SK-N-SH (cell line): ENCODE results near the gene GALNT11. TPM values are rescaled to one million over a fixed set of nuclear protein-coding genes. Genes with fewer than 3 reads are reported as not detected.

Experiments used
- CTCF ChIA-PET: fragments of 300-600, 350-600 bp; formaldehyde crosslinking; extraction: SDS; loops from one replicate; lab custom pipeline; 2021; lab: Yijun Ruan, JAX
- POLR2A ChIA-PET: fragments of 350-600 bp; sonication (Branson Sonifier 250); formaldehyde crosslinking; extraction: SDS; loops from one replicate; lab custom pipeline; 2020; ENCODE audit warnings: antibody characterized with exemption, inconsistent platforms; lab: Yijun Ruan, JAX
- DNase-seq: peaks from one replicate; pipeline ENCODE4 v3.0.0; 2012
- H2AFZ ChIP-seq: fragments of 200-600 bp; sonication (generic); 2 replicates; pipeline ENCODE4 v1.8.1; 2016; ENCODE audit warnings: antibody characterized with exemption, mild to moderate bottlenecking, low read depth
- H3F3A ChIP-seq: fragments of 200-600 bp; sonication (generic); replicated peaks from 2 replicates; pipeline ENCODE3; 2016; ENCODE audit warnings: antibody characterized with exemption, mild to moderate bottlenecking; ENCODE audit not compliant: insufficient read depth
- H3K27ac ChIP-seq, 2 experiments: fragments of 200-500 bp in 1 of 2; fragments of 200-600 bp in 1 of 2; sonication (Bioruptor generic) in 1 of 2; sonication (generic), shearing (Covaris generic) in 1 of 2; 2 replicates each; pipeline versions ENCODE4 v1.5.1 to v1.6.1; 2014 to 2016; ENCODE audit warnings: low read depth in 2 of 2, inconsistent platforms in 1 of 2, low read length in 1 of 2, mild to moderate bottlenecking in 1 of 2, mixed read lengths in 1 of 2
- H3K27me3 ChIP-seq: fragments of 200-600 bp; sonication (generic), shearing (Covaris generic); 2 replicates; pipeline ENCODE4 v1.6.1; 2016; ENCODE audit warnings: mixed run types; ENCODE audit not compliant: insufficient read depth
- H3K36me3 ChIP-seq, 2 experiments: fragments of 200-500 bp in 1 of 2; fragments of 200-600 bp in 1 of 2; sonication (Bioruptor generic) in 1 of 2; sonication (generic) in 1 of 2; replicated peaks in 1 of 2; 2 replicates each; pipeline versions ENCODE3 to v1.5.1; 2014 to 2016; ENCODE audit warnings: low read length in 1 of 2, mild to moderate bottlenecking in 1 of 2; ENCODE audit not compliant: insufficient read depth in 2 of 2, control insufficient read depth in 1 of 2
- H3K4me1 ChIP-seq, 2 experiments: fragments of 200-500 bp in 1 of 2; fragments of 200-600 bp in 1 of 2; sonication (Bioruptor generic) in 1 of 2; sonication (generic), shearing (Covaris generic) in 1 of 2; 2 replicates each; pipeline versions ENCODE4 v1.5.1 to v1.6.1; 2014 to 2016; ENCODE audit warnings: low read depth in 1 of 2, low read length in 1 of 2, mixed run types in 1 of 2; ENCODE audit not compliant: insufficient read depth in 2 of 2, control insufficient read depth in 1 of 2
- H3K4me2 ChIP-seq: fragments of 200-600 bp; sonication (generic), shearing (Covaris generic); 2 replicates; pipeline ENCODE4 v1.6.1; 2017; ENCODE audit warnings: mixed run types
- H3K4me3 ChIP-seq, 2 experiments: fragments of 200-500 bp in 1 of 2; fragments of 200-600 bp in 1 of 2; sonication (Bioruptor generic) in 1 of 2; sonication (generic), shearing (Covaris generic) in 1 of 2; 2 replicates each; pipeline versions ENCODE4 v1.5.1 to v1.8.1; 2014 to 2016; ENCODE audit warnings: low read depth in 2 of 2, inconsistent platforms in 1 of 2, low read length in 1 of 2, mild to moderate bottlenecking in 1 of 2, mixed read lengths in 1 of 2, moderate library complexity in 1 of 2
- H3K79me2 ChIP-seq: fragments of 200-600 bp; sonication (generic); 2 replicates; pipeline ENCODE4 v1.8.1; 2017; ENCODE audit warnings: mild to moderate bottlenecking; ENCODE audit not compliant: insufficient read depth
- H3K9ac ChIP-seq: fragments of 200-600 bp; sonication (generic); 2 replicates; pipeline ENCODE4 v1.6.1; 2017; ENCODE audit warnings: mixed run types
- H3K9me2 ChIP-seq: fragments of 200-600 bp; sonication (generic); 2 replicates; pipeline ENCODE4 v1.6.1; 2017; ENCODE audit warnings: mixed run types
- H3K9me3 ChIP-seq: fragments of 200-600 bp; sonication (generic); 2 replicates; pipeline ENCODE4 v1.6.1; 2017; ENCODE audit warnings: mixed run types, mild to moderate bottlenecking, moderate library complexity
- H4K20me1 ChIP-seq: fragments of 200-600 bp; sonication (generic); 2 replicates; pipeline ENCODE4 v1.6.1; 2017; ENCODE audit warnings: mild to moderate bottlenecking, mixed run types; ENCODE audit not compliant: insufficient read depth
- CHD2 ChIP-seq: fragments of 150-350 bp; IDR thresholded peaks from 2 replicates; pipeline ENCODE4 v1.6.1; 2018; ENCODE audit warnings: low read length; ENCODE audit not compliant: partially characterized antibody
- FOSL2 ChIP-seq: IDR thresholded peaks from 2 replicates; pipeline ENCODE4 v1.4.0; 2012; ENCODE audit warnings: low read depth, mild to moderate bottlenecking, moderate library complexity, borderline replicate concordance
- IRF3 ChIP-seq: fragments of 150-350 bp; IDR thresholded peaks from 2 replicates; pipeline ENCODE4 v1.6.1; 2016; ENCODE audit warnings: mild to moderate bottlenecking, low read depth, low read length
- MXI1 ChIP-seq: IDR thresholded peaks from 2 replicates; pipeline ENCODE4 v1.6.1; 2012; ENCODE audit warnings: mild to moderate bottlenecking, low read depth, low read length, improper control_type of control experiment
- REST ChIP-seq: IDR thresholded peaks from 2 replicates; pipeline ENCODE4 v1.6.1; 2012; ENCODE audit warnings: mild to moderate bottlenecking, low read depth, low read length, moderate library complexity
- RFX5 ChIP-seq: IDR thresholded peaks from 2 replicates; pipeline ENCODE4 v1.6.1; 2012; ENCODE audit warnings: mild to moderate bottlenecking, improper control_type of control experiment, low read length
- RXRA ChIP-seq: IDR thresholded peaks from 2 replicates; pipeline ENCODE4 v1.4.0; 2012; ENCODE audit warnings: low read depth, mild to moderate bottlenecking, borderline replicate concordance
- YY1 ChIP-seq: IDR thresholded peaks from 2 replicates; pipeline ENCODE4 v1.4.0; 2012; ENCODE audit warnings: low read depth, mild to moderate bottlenecking
- WGBS: methylation state at CpG from one replicate; pipeline ENCODE4 v1.1.6; 2017; ENCODE audit warnings: low lambda C conversion rate; 5-methylcytosine and 5-hydroxymethylcytosine counted together
- polyA plus RNA-seq, 3 experiments: library from polyadenylated mRNA; depleted of rRNA; stranded (reverse); fragments of >200 nt; gene quantifications; 2 replicates each; pipeline ENCODE4 v1.2.3, GENCODE V29; 2012
- TF ChIP-seq, protein P1 (sequence below): fragments of 200-600 bp; sonication (generic); IDR thresholded peaks from 2 replicates; pipeline ENCODE4 v1.6.1; 2017; ENCODE audit warnings: antibody characterized with exemption, mild to moderate bottlenecking, moderate library complexity

GALNT11 gene
- polyA plus RNA-seq, 1 of the 3 experiments (the other 2 are of a cell fraction) = 70.0 TPM

DNA sequence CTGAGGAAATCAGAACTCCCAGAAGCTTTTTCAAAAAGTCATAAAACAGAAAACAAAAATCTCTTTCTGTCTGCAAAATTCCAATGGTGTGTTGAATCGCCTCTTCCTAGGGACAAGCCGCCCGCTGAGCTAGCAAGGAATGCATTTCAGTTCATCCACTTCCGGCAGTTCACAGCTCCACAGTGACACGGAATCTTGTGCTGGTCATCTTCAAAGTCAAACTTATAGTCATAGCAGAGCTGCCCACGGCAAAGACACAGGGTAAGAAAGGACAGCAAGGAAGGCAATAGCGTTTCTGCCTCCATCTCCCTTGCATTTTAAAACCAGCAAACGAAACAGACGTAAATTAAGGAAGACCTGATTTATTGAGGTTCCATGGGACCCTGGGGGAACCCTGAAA lies 111.2 kb downstream of the GALNT11 start:
- POLR2A ChIA-PET = no interaction called here
- Histone ChIP-seq H3K36me3 (peaks cover 69 to 75% of the 10 kb centered on the region in 2 experiments), H3K27ac (no peak overlapping the region), H2AFZ (no peak overlapping the region), H4K20me1 (no peaks in the 10 kb centered on the region; the same call in 1 of the 2 replicates), H3K4me1 (peaks cover 0 to 5% of the 10 kb centered on the region in 2 experiments; a peak in 1 of 4 replicates), H3K4me2 (no peak overlapping the region), H3K4me3 (no peak overlapping the region), H3K27me3 (no peaks in the 10 kb centered on the region), H3K9me3 (no peaks in the 10 kb centered on the region), H3F3A (peaks cover 9% of the 10 kb centered on the region), H3K9me2 (no peaks in the 10 kb centered on the region), H3K79me2 (no peaks in the 10 kb centered on the region), H3K9ac (no peak overlapping the region)
- TF ChIP-seq IRF3 (no peak), MXI1 (no peak), RFX5 (no peak), REST (no peak), CHD2 (no peak), FOSL2 (no peak)
- WGBS = 87% methylated on average over 9 of the region's 9 CpGs
- DNase-seq = no peak
- CTCF ChIA-PET = interaction anchor here (0.5 to 4.2 kb wide), 4 partner anchors 9 to 745 kb away, joined by 3 to 23 read pairs (median 5); no protein-coding TSS in a partner anchor

DNA sequence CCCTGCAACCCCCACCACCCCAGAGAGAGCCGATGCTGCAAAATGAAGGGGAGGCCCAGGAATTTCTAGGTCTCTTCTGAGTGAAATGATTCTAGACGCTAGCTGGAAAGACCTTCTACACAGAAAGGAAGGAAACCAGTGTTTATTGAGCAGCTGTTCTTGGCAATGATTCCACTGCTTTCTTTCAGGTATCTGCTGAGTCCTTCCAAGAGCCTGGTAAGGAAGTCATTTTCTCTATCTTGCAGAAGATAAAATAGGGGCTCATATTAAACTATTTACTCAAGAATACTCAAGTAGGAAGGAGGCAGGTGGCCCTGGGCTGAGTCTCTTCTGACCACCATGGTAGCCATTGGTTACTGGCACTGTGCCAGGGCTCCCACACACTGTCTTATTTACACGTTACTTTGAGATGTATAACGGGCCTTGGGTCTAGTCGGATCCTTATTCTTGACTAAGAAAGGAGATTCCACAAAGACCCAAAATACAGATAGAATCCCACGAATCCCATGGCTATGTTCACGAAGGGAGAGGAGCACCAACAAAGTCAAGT lies 112.1 kb downstream of the GALNT11 start:
- Histone ChIP-seq H3K79me2 (no peaks in the 10 kb centered on the region), H4K20me1 (peaks cover 3% of the 10 kb centered on the region; the same call in 1 of the 2 replicates), H3K4me2 (no peak overlapping the region), H3K36me3 (peaks cover 75% of the 10 kb centered on the region in 2 experiments), H3K9ac (no peak overlapping the region), H3K9me2 (no peaks in the 10 kb centered on the region), H3K27me3 (no peaks in the 10 kb centered on the region), H3K4me1 (peaks cover 1 to 3% of the 10 kb centered on the region in 2 experiments; a peak in 2 of 4 replicates), H3K27ac (no peak overlapping the region), H3F3A (peaks cover 9% of the 10 kb centered on the region), H3K9me3 (no peaks in the 10 kb centered on the region), H2AFZ (no peak overlapping the region), H3K4me3 (no peak overlapping the region)
- ChIA-PET CTCF (interaction anchor here (4.2 kb wide), 1 partner anchor 9 kb away, joined by 23 read pairs; no protein-coding TSS in a partner anchor), POLR2A (no interaction called here)
- no peak for TF ChIP-seq RXRA
- TF ChIP-seq, protein P1, sequence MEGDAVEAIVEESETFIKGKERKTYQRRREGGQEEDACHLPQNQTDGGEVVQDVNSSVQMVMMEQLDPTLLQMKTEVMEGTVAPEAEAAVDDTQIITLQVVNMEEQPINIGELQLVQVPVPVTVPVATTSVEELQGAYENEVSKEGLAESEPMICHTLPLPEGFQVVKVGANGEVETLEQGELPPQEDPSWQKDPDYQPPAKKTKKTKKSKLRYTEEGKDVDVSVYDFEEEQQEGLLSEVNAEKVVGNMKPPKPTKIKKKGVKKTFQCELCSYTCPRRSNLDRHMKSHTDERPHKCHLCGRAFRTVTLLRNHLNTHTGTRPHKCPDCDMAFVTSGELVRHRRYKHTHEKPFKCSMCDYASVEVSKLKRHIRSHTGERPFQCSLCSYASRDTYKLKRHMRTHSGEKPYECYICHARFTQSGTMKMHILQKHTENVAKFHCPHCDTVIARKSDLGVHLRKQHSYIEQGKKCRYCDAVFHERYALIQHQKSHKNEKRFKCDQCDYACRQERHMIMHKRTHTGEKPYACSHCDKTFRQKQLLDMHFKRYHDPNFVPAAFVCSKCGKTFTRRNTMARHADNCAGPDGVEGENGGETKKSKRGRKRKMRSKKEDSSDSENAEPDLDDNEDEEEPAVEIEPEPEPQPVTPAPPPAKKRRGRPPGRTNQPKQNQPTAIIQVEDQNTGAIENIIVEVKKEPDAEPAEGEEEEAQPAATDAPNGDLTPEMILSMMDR = no peak
- TF ChIP-seq YY1 = no peak
- no peak for TF ChIP-seq IRF3
- 97% methylated on average over 7 of the region's 7 CpGs for WGBS
- DNase-seq = no peak
